ENCODE measurements around the gene REST. TPM values are rescaled to one million over a fixed set of nuclear protein-coding genes. Genes with fewer than 3 reads are reported as not detected.

The REST gene
- total RNA-seq (ENCODE audit: low replicate concordance) = 48.5 and 66.2 TPM in 2 replicates
- long read RNA-seq, full-length matches to known transcripts = 8 of 22 reads
- long read RNA-seq, partial matches to known transcripts = 2 of 22 reads
- long read RNA-seq, other reads (novel, unspliced or antisense) = 12 of 22 reads

GRCh38 chr4:56907489-56908205 lies at the start of gene REST:
TSS of gene REST (plus strand) at chr4:56907900. CDS start at chr4:56910639, 2,739 bp downstream.
- peak within 1 kb of the TSS; percentile 91 for H3K4me3 Mint-ChIP-seq
- TF ChIP-seq CTCF (conservative IDR thresholded peaks at IDR 0.05) = no peak
- no peaks in the 10 kb centered on the region for H3K9me3 Mint-ChIP-seq
- peaks cover 33% of the 10 kb centered on the region for H3K4me1 Mint-ChIP-seq (ENCODE audit: unreplicated experiment)
- peak; percentile 89 for DNase-seq (ENCODE audit: extremely low spot score, unreplicated experiment)
- H3K27me3 Mint-ChIP-seq = peaks cover 20% of the 10 kb centered on the region
- H3K36me3 Mint-ChIP-seq = peaks cover 19% of the 10 kb centered on the region
- peak within 1 kb of the TSS; percentile 91 for H3K27ac Mint-ChIP-seq

- no peak overlapping the region for H3K27ac Mint-ChIP-seq
- H3K4me1 Mint-ChIP-seq (ENCODE audit: unreplicated experiment) = no peaks in the 10 kb centered on the region
- H3K27me3 Mint-ChIP-seq = no peaks in the 10 kb centered on the region
- no peaks in the 10 kb centered on the region for H3K36me3 Mint-ChIP-seq
- no peak overlapping the region for H3K4me3 Mint-ChIP-seq
- no peak for DNase-seq (ENCODE audit: extremely low spot score, unreplicated experiment)
- H3K9me3 Mint-ChIP-seq = no peaks in the 10 kb centered on the region
- TF ChIP-seq CTCF (conservative IDR thresholded peaks at IDR 0.05) = no peak
These were observed 47.9 kb upstream of the REST start for GRCh38 chr4:56859841-56860240.

GRCh38 chr4:56860781-56861180 lies 46.9 kb upstream of the REST start:
- no peaks in the 10 kb centered on the region for H3K9me3 Mint-ChIP-seq
- H3K4me3 Mint-ChIP-seq = no peak overlapping the region
- no peak overlapping the region for H3K27ac Mint-ChIP-seq
- no peak for TF ChIP-seq CTCF (conservative IDR thresholded peaks at IDR 0.05)
- DNase-seq (ENCODE audit: extremely low spot score, unreplicated experiment) = no peak
- H3K36me3 Mint-ChIP-seq = no peaks in the 10 kb centered on the region
- H3K27me3 Mint-ChIP-seq = no peaks in the 10 kb centered on the region
- no peaks in the 10 kb centered on the region for H3K4me1 Mint-ChIP-seq (ENCODE audit: unreplicated experiment)

- H3K27ac Mint-ChIP-seq = no peak overlapping the region
- H3K9me3 Mint-ChIP-seq = no peaks in the 10 kb centered on the region
- DNase-seq (ENCODE audit: extremely low spot score, unreplicated experiment) = no peak
- H3K4me3 Mint-ChIP-seq = no peak overlapping the region
- H3K4me1 Mint-ChIP-seq (ENCODE audit: unreplicated experiment) = no peaks in the 10 kb centered on the region
- no peaks in the 10 kb centered on the region for H3K36me3 Mint-ChIP-seq
- TF ChIP-seq CTCF (conservative IDR thresholded peaks at IDR 0.05) = no peak
- no peaks in the 10 kb centered on the region for H3K27me3 Mint-ChIP-seq
These were observed 46.3 kb upstream of the REST start for GRCh38 chr4:56861360-56861759.

GRCh38 chr4:56863441-56864139 lies 44.1 kb upstream of the REST start:
- no peak for DNase-seq (ENCODE audit: extremely low spot score, unreplicated experiment)
- H3K27ac Mint-ChIP-seq = no peak overlapping the region
- H3K36me3 Mint-ChIP-seq = no peaks in the 10 kb centered on the region
- H3K4me3 Mint-ChIP-seq = no peak overlapping the region
- no peaks in the 10 kb centered on the region for H3K27me3 Mint-ChIP-seq
- peaks cover 4% of the 10 kb centered on the region for H3K4me1 Mint-ChIP-seq (ENCODE audit: unreplicated experiment)
- TF ChIP-seq CTCF (conservative IDR thresholded peaks at IDR 0.05) = no peak
- H3K9me3 Mint-ChIP-seq = no peaks in the 10 kb centered on the region

Data from type B pancreatic cell (in vitro differentiated cells).